Prostate gland (tissue), 2 donors: ENCODE measurements around the gene SH2D1A.

Experiments used
- POLR2AphosphoS5 ChIP-seq: sonication (generic); formaldehyde crosslinking; IDR thresholded peaks from one replicate; pipeline ENCODE4 v1.6.1; 2017; ENCODE audit warnings: antibody characterized with exemption
- TF ChIP-seq, protein P1 (sequence below), 4 experiments: fragments of 200-600 bp in 2 of 4; fragments of 450-650 bp in 2 of 4; sonication (generic) in 2 of 4; IDR thresholded peaks; 1 replicate in 3 of 4; 2 replicates in 1 of 4; pipeline ENCODE4 v1.5.1; 2016 to 2019; ENCODE audit warnings: antibody characterized with exemption in 4 of 4, mild to moderate bottlenecking in 2 of 4, moderate library complexity in 2 of 4

DNA sequence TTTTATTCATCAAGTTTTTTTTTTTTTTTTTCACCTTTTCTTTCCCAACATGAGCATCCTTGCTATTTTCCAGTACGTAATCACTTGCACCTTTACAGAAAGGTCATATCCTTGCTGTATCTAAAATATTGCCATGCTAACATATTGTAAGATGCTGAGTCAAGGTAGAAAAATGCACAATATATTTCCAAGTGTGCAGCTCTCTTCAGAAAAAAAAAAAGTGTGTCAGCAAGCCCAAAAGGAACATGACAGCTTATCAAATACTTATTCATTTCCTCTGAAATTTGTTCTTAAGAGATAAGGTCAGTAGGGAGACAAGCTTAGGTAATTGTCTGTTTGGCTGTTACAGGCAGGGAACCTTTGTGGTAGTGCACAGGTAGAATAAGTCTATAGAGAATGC, 27.0 kb downstream of the SH2D1A start:
- TF ChIP-seq, protein P1, sequence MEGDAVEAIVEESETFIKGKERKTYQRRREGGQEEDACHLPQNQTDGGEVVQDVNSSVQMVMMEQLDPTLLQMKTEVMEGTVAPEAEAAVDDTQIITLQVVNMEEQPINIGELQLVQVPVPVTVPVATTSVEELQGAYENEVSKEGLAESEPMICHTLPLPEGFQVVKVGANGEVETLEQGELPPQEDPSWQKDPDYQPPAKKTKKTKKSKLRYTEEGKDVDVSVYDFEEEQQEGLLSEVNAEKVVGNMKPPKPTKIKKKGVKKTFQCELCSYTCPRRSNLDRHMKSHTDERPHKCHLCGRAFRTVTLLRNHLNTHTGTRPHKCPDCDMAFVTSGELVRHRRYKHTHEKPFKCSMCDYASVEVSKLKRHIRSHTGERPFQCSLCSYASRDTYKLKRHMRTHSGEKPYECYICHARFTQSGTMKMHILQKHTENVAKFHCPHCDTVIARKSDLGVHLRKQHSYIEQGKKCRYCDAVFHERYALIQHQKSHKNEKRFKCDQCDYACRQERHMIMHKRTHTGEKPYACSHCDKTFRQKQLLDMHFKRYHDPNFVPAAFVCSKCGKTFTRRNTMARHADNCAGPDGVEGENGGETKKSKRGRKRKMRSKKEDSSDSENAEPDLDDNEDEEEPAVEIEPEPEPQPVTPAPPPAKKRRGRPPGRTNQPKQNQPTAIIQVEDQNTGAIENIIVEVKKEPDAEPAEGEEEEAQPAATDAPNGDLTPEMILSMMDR (IDR thresholded peaks at IDR 0.05), result no peak
- TF ChIP-seq POLR2AphosphoS5, result no peak
